ENCODE measurements around the gene ATP6V1E1.

DNA sequence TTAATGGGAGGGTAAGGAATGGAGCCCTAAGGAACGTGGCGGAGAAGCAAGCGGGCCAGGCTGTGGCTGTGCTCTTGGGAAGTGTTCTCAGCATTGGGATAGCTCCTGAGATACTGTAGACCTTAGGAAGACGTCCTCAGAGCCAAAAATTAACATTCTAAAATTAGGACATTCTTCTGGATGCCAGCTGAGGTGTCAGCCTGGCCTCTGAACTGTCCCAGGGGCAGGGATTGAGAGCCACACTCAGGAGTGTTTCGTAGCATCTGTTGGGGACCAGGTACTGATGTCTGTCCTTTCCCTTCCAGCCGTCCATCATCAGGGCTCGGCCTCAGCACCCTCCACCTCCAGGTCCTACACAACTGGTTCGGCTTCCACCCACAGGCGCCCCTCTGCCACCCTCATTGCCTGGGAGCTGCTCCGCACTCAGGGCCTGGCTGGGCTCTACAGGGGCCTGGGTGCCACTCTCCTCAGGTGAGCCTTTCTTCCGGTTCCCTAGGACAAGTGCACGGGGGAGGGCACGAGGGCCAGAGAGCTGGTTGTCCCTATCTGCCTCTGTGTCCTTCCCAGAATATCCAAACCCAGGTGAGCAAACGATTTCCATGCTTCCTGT, 41.6 kb downstream of the ATP6V1E1 start:
- no peak for TF ChIP-seq NR2C1 (IDR thresholded peaks at IDR 0.05)
- TF ChIP-seq JUND (IDR thresholded peaks at IDR 0.05; ENCODE audit: low read depth, low read length), result no peak
- no peak for TF ChIP-seq CEBPB (IDR thresholded peaks at IDR 0.05; ENCODE audit: borderline replicate concordance in 1 of 2, low read depth in 2 of 2, low read length in 2 of 2)

Data from GM12878 (cell line).